HG02973 (cell line): Measurements from ENCODE around the gene SFXN5.
"Not testable (repeated sequence)": the region's sequence is repeated elsewhere in the genome, so short reads cannot be mapped to it uniquely, and the experiment has no call there.

Experiments used
- ATAC-seq: cut with Tn5 transposase; IDR thresholded peaks from one replicate; pipeline ENCODE4 v1.9.1; 2021; ENCODE audit warnings: moderate library complexity; ENCODE audit not compliant: unreplicated experiment

SFXN5 gene

GRCh38 chr2:73101626-73102256 lies 30.2 kb upstream of the SFXN5 start:
- no peak for ATAC-seq

GRCh38 chr2:73100956-73101355 lies 29.4 kb upstream of the SFXN5 start:
- ATAC-seq: no peak

GRCh38 chr2:73099486-73099885 lies 28.0 kb upstream of the SFXN5 start:
- ATAC-seq: no peak

GRCh38 chr2:73095910-73096309 lies 24.4 kb upstream of the SFXN5 start:
- ATAC-seq: no peak

GRCh38 chr2:73093601-73094218 lies 22.2 kb upstream of the SFXN5 start:
- not testable (repeated sequence) for ATAC-seq

- no peak for ATAC-seq
Observed at GRCh38 chr2:73092146-73092783, 20.8 kb upstream of the SFXN5 start.

GRCh38 chr2:73091696-73092095 lies 20.2 kb upstream of the SFXN5 start:
- no peak for ATAC-seq

GRCh38 chr2:73091164-73091563 lies 19.7 kb upstream of the SFXN5 start:
- no peak for ATAC-seq

GRCh38 chr2:73089270-73090030 lies 17.9 kb upstream of the SFXN5 start:
- no peak for ATAC-seq

GRCh38 chr2:73088703-73089102 lies 17.2 kb upstream of the SFXN5 start:
- ATAC-seq: no peak

GRCh38 chr2:73088211-73088610 lies 16.7 kb upstream of the SFXN5 start:
- ATAC-seq: no peak

- no peak for ATAC-seq
Observed at GRCh38 chr2:73087311-73087710, 15.8 kb upstream of the SFXN5 start.

GRCh38 chr2:73085691-73086090 lies 14.2 kb upstream of the SFXN5 start:
- peak; percentile 84 for ATAC-seq

GRCh38 chr2:73084971-73085370 lies 13.5 kb upstream of the SFXN5 start:
- no peak for ATAC-seq

- ATAC-seq: no peak
Observed at GRCh38 chr2:73083886-73084800, 12.6 kb upstream of the SFXN5 start.

- ATAC-seq: no peak
Observed at GRCh38 chr2:73082523-73083410, 11.3 kb upstream of the SFXN5 start.

GRCh38 chr2:73081181-73081671 lies 9.7 kb upstream of the SFXN5 start:
- no peak for ATAC-seq

GRCh38 chr2:73080321-73081131 lies 9.0 kb upstream of the SFXN5 start:
- no peak for ATAC-seq

GRCh38 chr2:73079636-73080035 lies 8.1 kb upstream of the SFXN5 start:
- no peak for ATAC-seq
